HG03378 (cell line): ENCODE data around the gene COL21A1.

ENCODE experiments used
- ATAC-seq: cut with Tn5 transposase; IDR thresholded peaks from one replicate; pipeline ENCODE4 v1.9.1; 2021; ENCODE audit warnings: mild to moderate bottlenecking, moderate library complexity; ENCODE audit not compliant: unreplicated experiment

Gene COL21A1

GRCh38 chr6:56055081-56055704, 192.2 kb downstream of the COL21A1 start:
- ATAC-seq: no peak

DNA sequence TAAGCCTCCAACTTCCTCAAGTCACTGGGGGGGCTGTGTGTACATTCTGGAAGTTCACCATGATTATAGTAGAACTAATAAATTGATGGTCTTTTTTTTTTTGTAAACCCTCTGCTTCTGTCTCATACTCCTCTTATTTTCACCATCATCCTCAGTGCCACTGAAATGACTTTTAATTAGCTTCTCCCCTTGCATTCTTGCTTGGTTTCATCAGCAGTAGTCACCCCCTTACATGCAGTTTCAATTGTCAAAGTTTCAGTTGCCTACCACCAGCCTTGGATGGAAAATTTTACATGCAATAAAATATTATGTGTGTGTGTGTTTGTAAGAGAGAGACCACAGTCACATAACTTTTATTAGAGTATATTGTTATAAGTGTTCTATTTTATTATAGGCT, 196.2 kb downstream of the COL21A1 start:
- ATAC-seq: no peak

- ATAC-seq: no peak
Observed at GRCh38 chr6:56050530-56051201, 196.7 kb downstream of the COL21A1 start.

GRCh38 chr6:56048601-56049000, 198.8 kb downstream of the COL21A1 start:
- ATAC-seq: no peak

DNA sequence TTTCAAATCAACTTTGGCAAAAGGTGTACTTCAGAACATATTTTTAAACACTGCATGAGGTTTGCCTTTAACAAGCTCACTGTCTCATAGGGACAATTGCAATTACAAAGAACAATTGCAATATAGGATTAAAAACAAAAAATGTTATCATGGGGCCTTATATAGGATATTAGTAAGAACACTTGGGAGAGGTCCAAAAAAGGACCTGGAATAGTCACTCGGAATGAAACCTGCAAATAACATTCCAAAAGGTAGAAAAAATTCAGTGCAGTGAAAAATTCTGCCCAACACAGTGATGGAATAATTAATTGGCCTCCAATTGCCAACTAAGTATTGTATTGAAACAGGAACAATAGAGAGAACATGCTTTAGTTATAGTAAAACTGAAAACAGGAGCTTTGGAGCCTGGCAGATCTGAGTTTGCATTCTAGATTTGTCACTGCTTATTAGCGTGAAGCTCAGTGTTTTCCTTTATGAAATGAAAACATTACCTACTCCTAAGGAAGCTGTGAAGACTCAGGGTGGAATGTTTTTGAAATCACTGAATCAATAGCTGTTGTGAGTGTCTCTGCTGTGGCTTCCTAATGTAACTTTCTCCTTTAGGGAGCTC, 199.3 kb downstream of the COL21A1 start:
- no peak for ATAC-seq

DNA sequence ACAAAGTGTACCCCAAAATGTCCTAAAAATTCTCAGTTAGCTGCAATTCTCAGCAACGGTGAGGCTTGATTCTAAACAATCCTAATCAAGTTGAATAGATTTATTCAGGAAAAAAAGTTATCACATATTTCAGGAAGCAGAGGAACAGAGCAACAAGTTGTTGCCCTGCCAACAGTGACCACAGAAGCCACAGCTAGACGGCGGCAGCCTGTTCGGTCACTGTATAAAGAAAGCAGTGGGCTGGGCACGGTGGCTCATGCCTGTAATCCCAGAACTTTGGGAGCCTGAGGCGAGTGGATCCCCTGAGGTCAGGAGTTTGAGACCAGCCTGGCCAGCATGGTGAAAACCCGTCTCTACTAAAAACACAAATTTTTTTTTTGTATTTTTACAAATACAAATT, 200.8 kb downstream of the COL21A1 start:
- no peak for ATAC-seq

- ATAC-seq: no peak
Observed at GRCh38 chr6:56043761-56044160, 203.6 kb downstream of the COL21A1 start.

GRCh38 chr6:56043076-56043475, 204.3 kb downstream of the COL21A1 start:
- ATAC-seq: no peak

DNA sequence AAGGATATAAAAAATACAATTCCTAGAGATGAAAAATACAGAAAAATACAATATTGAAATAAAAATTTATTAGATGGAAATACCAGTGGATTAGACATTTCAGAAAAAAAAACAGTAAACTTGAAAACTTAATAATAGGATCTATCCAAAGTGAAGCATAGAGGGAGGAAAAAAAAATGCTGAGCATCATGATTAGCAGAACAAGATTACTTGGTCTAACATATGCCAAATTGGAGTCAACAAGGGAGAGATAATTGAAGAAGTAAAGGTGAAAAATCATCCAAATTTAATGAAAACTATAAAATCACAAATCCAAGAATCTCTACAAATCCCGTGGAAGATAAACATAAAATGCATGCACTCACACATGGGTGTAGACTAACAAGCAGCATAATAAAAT, 205.8 kb downstream of the COL21A1 start:
- ATAC-seq: no peak

DNA sequence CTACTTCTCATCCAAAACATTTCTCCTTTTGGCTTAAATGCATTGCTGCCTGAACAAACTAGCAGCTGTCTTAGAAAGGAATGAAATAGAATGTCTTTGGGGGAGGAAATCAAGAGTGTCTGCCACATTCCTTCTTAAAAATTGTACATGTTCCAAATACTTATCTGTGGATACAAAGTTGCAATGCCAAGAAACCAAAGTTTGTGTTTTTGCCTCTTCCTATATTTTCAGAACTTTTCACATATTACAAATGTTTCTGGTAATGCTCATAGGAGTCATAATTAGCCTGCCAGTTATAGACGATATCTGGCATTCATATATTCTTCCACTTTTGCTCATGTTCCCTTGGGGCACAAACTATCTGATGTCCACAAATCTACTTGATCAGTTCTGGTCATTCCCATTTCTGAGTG, 206.5 kb downstream of the COL21A1 start:
- no peak for ATAC-seq

DNA sequence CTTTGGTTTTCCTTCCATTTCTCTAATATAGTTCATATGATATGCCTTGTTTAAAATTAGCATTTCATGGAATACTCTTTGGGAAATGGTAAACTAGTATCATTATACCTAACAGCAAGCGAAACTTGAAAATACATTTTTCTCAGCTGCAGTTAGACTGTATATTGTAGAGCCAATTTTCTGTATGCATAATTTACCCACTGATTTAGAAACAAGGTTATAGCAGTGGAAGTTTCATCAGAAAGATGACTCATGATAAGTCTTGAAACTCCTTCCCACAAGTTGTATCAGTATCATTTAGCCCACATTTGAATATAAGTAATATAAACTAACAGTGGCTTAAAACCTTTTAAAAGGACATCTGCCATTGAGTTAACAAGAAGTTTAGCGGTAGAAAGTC, 207.2 kb downstream of the COL21A1 start:
- no peak for ATAC-seq

GRCh38 chr6:56038764-56039163, 208.6 kb downstream of the COL21A1 start:
- ATAC-seq: no peak

- no peak for ATAC-seq
Observed at GRCh38 chr6:56037601-56038000, 209.8 kb downstream of the COL21A1 start.

GRCh38 chr6:56036916-56037600, 210.3 kb downstream of the COL21A1 start:
- no peak for ATAC-seq

DNA sequence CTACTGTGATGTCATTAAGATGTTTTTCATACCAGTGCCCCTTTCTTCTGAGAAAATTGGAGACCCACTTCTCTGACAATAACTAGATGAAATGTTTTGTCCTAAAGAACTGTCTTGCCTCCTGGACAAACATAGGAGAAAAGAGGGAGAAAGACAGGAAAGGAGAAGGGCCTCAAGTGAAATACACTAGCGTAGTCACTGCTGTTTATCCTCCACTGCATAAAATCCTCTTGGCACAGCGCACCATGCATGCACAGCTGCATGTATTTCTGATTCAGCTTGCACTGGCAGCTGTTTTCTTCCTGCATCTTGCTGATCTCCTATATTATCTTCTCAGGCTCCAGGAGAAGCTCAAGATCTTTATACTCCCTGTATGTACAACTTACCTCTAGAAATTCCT, 214.0 kb downstream of the COL21A1 start:
- no peak for ATAC-seq

GRCh38 chr6:56032715-56033260, 214.6 kb downstream of the COL21A1 start:
- no peak for ATAC-seq

DNA sequence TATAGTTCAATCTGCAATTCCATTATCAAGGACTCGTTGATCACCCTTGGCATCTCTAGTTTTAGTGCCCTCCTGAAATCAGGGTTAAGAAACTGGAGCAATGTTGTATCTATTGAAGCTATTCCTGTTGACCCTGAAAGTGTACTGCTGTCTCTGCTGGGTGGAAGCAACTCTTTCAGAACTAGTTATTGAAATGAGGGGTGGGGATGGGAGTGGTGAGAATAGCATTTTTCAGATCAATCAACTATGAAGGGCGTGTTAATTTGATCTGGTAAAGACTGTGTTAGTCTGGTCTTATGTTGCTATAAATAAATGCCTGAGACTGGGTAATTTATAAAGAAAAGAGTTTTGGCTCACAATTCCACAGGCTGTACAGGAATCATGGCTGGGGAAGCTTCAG, 219.5 kb downstream of the COL21A1 start:
- no peak for ATAC-seq

- no peak for ATAC-seq
Observed at GRCh38 chr6:56026455-56027180, 220.8 kb downstream of the COL21A1 start.

- ATAC-seq: no peak
Observed at GRCh38 chr6:56025795-56026194, 221.6 kb downstream of the COL21A1 start.

- no peak for ATAC-seq
Observed at GRCh38 chr6:56024931-56025330, 222.4 kb downstream of the COL21A1 start.

DNA sequence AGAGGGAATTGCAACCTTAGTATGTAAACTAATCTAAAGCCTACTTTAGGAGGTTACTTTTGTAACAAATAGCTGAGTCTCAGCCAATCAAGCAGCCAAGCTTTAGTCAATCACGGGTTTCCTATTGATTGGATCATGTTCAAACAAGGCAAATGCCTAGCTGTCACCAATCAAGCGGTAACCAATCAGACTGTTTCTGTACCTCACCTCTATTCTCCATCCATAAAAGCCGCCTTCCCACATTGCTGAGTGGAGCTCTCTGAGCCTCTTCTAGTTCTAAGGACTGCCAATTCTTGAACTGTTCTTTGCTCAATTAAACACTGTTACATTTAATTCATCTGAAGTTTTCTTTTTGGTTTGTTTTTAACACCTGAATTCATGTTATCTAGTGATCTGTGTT, 223.6 kb downstream of the COL21A1 start:
- no peak for ATAC-seq
